Muscle of leg (tissue), 11 donors: Measurements from ENCODE around the gene MGAT4D. TPM values are rescaled to one million over a fixed set of nuclear protein-coding genes. Genes with fewer than 3 reads are reported as not detected.
"Not testable (repeated sequence)": the region's sequence is repeated elsewhere in the genome, so short reads cannot be mapped to it uniquely, and the experiment has no call there.

Source experiments
- DNase-seq: peaks from one replicate; pipeline ENCODE4 v3.0.0; 2013
- H3K27ac ChIP-seq: one replicate; pipeline ENCODE4 v1.5.1; 2013; ENCODE audit warnings: mild to moderate bottlenecking, low read length, control low read depth
- H3K27me3 ChIP-seq: one replicate; pipeline ENCODE4 v1.6.1; 2013; ENCODE audit warnings: low read length; ENCODE audit not compliant: control insufficient read depth, insufficient read depth
- H3K36me3 ChIP-seq: one replicate; pipeline ENCODE4 v1.6.1; 2013; ENCODE audit warnings: low read length; ENCODE audit not compliant: control insufficient read depth, insufficient read depth
- H3K4me1 ChIP-seq: one replicate; pipeline ENCODE4 v1.6.1; 2013; ENCODE audit warnings: low read length; ENCODE audit not compliant: control insufficient read depth, insufficient read depth
- H3K4me3 ChIP-seq: one replicate; pipeline ENCODE4 v1.5.1; 2013; ENCODE audit warnings: low read length, control low read depth
- H3K9me3 ChIP-seq: replicated peaks from 2 replicates; pipeline ENCODE4 v1.6.1; 2013; ENCODE audit warnings: low read depth, low read length; ENCODE audit not compliant: control insufficient read depth
- WGBS: methylation state at CpG from one replicate; pipeline ENCODE4 v1.1.5; 2013; ENCODE audit warnings: missing lambda C conversion rate; ENCODE audit not compliant: insufficient coverage; 5-methylcytosine and 5-hydroxymethylcytosine counted together
- polyA plus RNA-seq, 8 donors: library from polyadenylated mRNA; unstranded; fragments of 120-200 nt; gene quantifications; one replicate each; pipeline versions ENCODE4 v1.2.1 to v1.2.3, GENCODE V29; 2013; ENCODE audit warnings: inconsistent platforms in 1 of 8, low replicate concordance in 1 of 8; ENCODE audit not compliant: insufficient read length in 8 of 8, insufficient read depth in 1 of 8
- total RNA-seq: library from RNA; stranded (reverse); fragments of 120-200 nt; gene quantifications from one replicate; pipeline ENCODE4 v1.2.4, GENCODE V29; 2013

MGAT4D gene
- total and polyA plus RNA-seq, 9 donors: not detected

- Histone ChIP-seq H3K9me3 (no peaks in the 10 kb centered on the region), H3K27ac (no peak overlapping the region), H3K4me3 (no peak overlapping the region), H3K36me3 (no peaks in the 10 kb centered on the region), H3K4me1 (no peaks in the 10 kb centered on the region), H3K27me3 (no peaks in the 10 kb centered on the region)
- no CpG with 5 or more reads among the region's 3 CpGs for WGBS
- no peak for DNase-seq
Measured at GRCh38 chr4:140448162-140448561, 49.9 kb downstream of the MGAT4D start.

- H3K9me3 ChIP-seq, H3K36me3 ChIP-seq, H3K27ac ChIP-seq, DNase-seq, H3K4me3 ChIP-seq, H3K27me3 ChIP-seq, H3K4me1 ChIP-seq: not testable (repeated sequence)
- no CpG with 5 or more reads among the region's 4 CpGs for WGBS
Measured at GRCh38 chr4:140444347-140444746, 53.7 kb downstream of the MGAT4D start.

GRCh38 chr4:140439644-140440142 is 58.4 kb downstream of the MGAT4D start:
- H3K4me1 ChIP-seq: no peaks in the 10 kb centered on the region
- DNase-seq: no peak
- H3K27me3 ChIP-seq: no peaks in the 10 kb centered on the region
- no peaks in the 10 kb centered on the region for H3K36me3 ChIP-seq
- H3K27ac ChIP-seq: no peak overlapping the region
- no peaks in the 10 kb centered on the region for H3K9me3 ChIP-seq
- no peak overlapping the region for H3K4me3 ChIP-seq

- Histone ChIP-seq H3K36me3 (no peaks in the 10 kb centered on the region), H3K9me3 (no peaks in the 10 kb centered on the region), H3K27me3 (peaks cover 8% of the 10 kb centered on the region), H3K4me1 (peaks cover 10% of the 10 kb centered on the region), H3K4me3 (peak overlapping the region; percentile 72), H3K27ac (no peak overlapping the region)
- peak; percentile 2 for DNase-seq
- WGBS: no CpG with 5 or more reads among the region's 7 CpGs
Measured at GRCh38 chr4:140427919-140428471, 70.1 kb downstream of the MGAT4D start.

- under 1% methylated on average over 60 of the region's 73 CpGs for WGBS
Measured at GRCh38 chr4:140427106-140427918, 70.8 kb downstream of the MGAT4D start, which contains the start of gene CLGN. Gene CLGN, minus strand, starts transcription at chr4:140427648. Its CDS starts 14,570 bp downstream, at chr4:140413078.

GRCh38 chr4:140426610-140427105 is 71.4 kb downstream of the MGAT4D start:
- Histone ChIP-seq H3K4me1 (peaks cover 10% of the 10 kb centered on the region), H3K9me3 (no peaks in the 10 kb centered on the region), H3K36me3 (no peaks in the 10 kb centered on the region), H3K4me3 (peak overlapping the region; percentile 72), H3K27me3 (peaks cover 8% of the 10 kb centered on the region), H3K27ac (no peak overlapping the region)
- WGBS: under 1% methylated on average over 19 of the region's 23 CpGs
- peak; percentile 1 for DNase-seq

More at GRCh38 chr4:140427106-140427918, 70.8 kb downstream of the MGAT4D start, which contains the start of gene CLGN:
- H3K36me3 ChIP-seq: no peaks in the 10 kb centered on the region
- DNase-seq: peak; percentile 75
- no peaks in the 10 kb centered on the region for H3K9me3 ChIP-seq
- peak within 1 kb of the TSS; percentile 72 for H3K4me3 ChIP-seq
- peaks cover 10% of the 10 kb centered on the region for H3K4me1 ChIP-seq
- H3K27me3 ChIP-seq: peaks cover 8% of the 10 kb centered on the region
- no peak within 1 kb of the TSS for H3K27ac ChIP-seq

- Histone ChIP-seq H3K4me3 (no peak overlapping the region), H3K4me1 (peaks cover 10% of the 10 kb centered on the region), H3K27ac (no peak overlapping the region), H3K9me3 (no peaks in the 10 kb centered on the region), H3K27me3 (peaks cover 8% of the 10 kb centered on the region), H3K36me3 (no peaks in the 10 kb centered on the region)
- DNase-seq: no peak
Measured at GRCh38 chr4:140423106-140423505, 75.0 kb downstream of the MGAT4D start.

GRCh38 chr4:140413130-140413969 is 84.7 kb downstream of the MGAT4D start:
- not testable (repeated sequence) for H3K9me3 ChIP-seq, DNase-seq, H3K36me3 ChIP-seq, H3K27ac ChIP-seq, H3K4me1 ChIP-seq, H3K27me3 ChIP-seq, H3K4me3 ChIP-seq
- 95% methylated on average over 19 of the region's 32 CpGs for WGBS

GRCh38 chr4:140408974-140409373 is 89.1 kb downstream of the MGAT4D start:
- DNase-seq: no peak
- Histone ChIP-seq H3K36me3 (no peaks in the 10 kb centered on the region), H3K4me1 (no peaks in the 10 kb centered on the region), H3K9me3 (no peaks in the 10 kb centered on the region), H3K27ac (no peak overlapping the region), H3K4me3 (no peak overlapping the region), H3K27me3 (no peaks in the 10 kb centered on the region)
- no CpG with 5 or more reads among the region's 1 CpG for WGBS

GRCh38 chr4:140406292-140406691 is 91.8 kb downstream of the MGAT4D start:
- Histone ChIP-seq H3K27ac (no peak overlapping the region), H3K27me3 (no peaks in the 10 kb centered on the region), H3K36me3 (no peaks in the 10 kb centered on the region), H3K4me1 (no peaks in the 10 kb centered on the region), H3K4me3 (no peak overlapping the region), H3K9me3 (no peaks in the 10 kb centered on the region)
- DNase-seq: no peak
